GM21528 (cell line): ENCODE measurements around the gene ST8SIA1.
A peak's percentile ranks its signal among the peaks of the same experiment; 100 is the strongest.
"Not testable (repeated sequence)": the region's sequence is repeated elsewhere in the genome, so short reads cannot be mapped to it uniquely, and the experiment has no call there.

Experiments
- ATAC-seq: cut with Tn5 transposase; IDR thresholded peaks from one replicate; pipeline ENCODE4 v1.9.1; 2021; ENCODE audit warnings: mild to moderate bottlenecking, moderate library complexity; ENCODE audit not compliant: unreplicated experiment, low FRiP score

ST8SIA1 gene, protein sequence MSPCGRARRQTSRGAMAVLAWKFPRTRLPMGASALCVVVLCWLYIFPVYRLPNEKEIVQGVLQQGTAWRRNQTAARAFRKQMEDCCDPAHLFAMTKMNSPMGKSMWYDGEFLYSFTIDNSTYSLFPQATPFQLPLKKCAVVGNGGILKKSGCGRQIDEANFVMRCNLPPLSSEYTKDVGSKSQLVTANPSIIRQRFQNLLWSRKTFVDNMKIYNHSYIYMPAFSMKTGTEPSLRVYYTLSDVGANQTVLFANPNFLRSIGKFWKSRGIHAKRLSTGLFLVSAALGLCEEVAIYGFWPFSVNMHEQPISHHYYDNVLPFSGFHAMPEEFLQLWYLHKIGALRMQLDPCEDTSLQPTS

DNA sequence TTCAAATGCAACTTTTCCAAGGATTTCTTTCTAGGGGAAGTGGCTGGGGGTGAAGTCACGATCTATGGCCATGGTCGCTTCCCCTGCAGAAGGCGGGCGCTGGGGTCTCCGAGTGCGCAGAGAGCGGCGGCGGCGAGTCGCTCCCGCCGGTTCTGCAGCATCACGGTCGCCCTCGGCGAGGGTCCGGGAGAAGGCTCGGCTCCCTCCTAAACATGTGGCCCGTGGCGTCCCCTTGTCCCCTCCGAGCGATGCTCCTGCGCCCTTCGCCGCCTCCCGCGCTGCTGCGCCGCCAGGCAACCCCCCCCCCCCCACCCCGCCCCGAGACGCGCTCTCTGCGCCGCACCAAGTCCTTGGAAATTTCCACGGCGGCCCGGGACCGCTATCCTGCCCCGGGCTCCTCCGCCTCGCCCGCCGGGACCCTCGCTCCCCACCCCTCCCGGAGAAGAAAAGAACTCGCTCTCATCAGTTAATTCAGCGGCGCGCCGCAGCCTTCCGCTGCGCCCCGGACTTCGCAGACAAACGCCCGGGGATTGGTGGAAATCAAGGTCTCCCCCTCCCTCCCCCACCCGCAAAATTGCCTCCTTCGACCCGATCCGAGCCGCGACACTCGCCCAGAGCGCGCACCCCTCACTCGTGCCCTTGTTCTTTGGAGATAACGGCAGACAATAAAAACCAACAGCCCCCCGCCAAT lies at the start of gene ST8SIA1:
Gene ST8SIA1, minus strand, starts transcription at position 298 of the 691 bp plus-strand sequence. CDS start 475 bp downstream, outside the sequence.
- peak; percentile 10 for ATAC-seq

DNA sequence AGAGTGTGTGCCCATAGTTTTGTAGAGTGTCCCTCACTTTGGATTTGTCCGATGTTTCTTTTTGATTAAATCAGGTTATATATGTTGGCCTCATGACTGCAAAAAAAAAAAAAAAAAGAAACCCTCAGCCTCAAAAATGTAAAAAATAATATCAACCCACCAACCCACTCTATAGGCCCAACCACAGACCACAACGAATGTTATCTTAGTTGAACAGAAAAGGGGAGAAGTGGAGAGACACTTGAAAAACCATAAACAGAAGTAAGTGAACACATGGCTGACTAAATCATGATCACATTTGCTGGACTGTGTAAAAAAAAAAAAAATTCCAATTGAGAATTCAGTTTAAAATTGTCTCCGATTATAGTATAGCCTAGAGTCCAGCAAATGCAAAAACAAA lies 45.5 kb upstream of the ST8SIA1 start:
- no peak for ATAC-seq

DNA sequence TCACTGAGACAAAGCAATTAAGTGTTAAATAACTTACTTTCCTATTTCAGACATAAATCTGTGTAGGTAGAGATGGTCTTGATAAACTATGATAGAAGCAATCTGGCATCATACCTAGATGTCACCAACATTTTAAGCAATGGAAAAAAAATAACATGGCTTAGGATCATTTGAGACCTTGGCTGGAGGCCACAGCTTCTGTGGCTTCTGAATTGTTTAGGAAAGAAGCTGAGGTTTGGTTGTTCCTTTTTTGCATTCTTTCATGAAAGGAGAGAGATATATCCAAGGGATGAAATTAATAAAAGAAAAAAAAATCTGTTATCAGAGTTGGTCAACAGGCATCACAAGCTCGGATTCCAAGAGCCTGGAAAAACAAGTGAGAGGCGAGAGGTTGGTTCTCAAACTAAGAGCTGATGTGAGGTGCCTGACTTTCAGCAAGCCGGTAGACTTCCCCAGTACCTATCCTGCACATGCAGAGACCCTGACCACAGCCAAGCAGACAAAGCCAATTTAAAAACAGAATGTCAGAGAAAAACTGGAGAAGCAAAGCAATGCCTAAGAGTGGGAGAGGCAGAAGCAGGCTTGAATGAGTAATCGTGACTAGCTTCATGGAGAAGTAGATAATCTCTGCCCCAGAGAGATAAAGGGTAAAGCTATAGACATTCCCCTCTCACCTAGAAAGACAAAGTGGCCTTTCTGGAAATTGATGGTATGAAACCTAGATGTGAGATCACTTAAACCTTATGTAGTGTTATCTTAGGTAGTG lies 43.4 kb upstream of the ST8SIA1 start:
- no peak for ATAC-seq

DNA sequence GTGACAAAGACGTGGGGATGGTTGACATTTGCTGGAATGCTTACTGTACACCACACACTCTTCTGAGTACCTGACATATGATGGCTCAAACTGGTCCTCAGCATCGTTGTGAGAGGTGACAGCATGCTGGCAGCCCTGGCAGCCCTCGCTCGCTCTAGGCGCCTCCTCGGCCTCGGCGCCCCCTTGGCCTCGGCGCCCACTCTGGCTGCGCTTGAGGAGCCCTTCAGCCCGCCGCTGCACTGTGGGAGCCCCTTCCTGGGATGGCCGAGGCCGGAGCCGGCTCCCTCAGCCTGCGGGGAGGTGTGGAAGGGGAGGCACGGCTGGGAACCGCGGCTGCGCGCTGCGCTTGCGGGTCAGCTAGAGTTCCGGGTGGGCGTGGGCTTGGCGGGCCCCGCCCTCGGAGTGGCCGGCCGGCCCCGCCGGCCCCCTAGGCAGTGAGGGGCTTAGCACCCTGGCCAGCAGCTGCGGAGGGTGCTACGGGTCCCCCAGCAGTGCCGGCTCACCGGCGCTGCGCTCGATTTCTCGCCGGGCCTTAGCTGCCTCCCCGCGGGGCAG lies 42.2 kb upstream of the ST8SIA1 start:
- not testable (repeated sequence) for ATAC-seq

DNA sequence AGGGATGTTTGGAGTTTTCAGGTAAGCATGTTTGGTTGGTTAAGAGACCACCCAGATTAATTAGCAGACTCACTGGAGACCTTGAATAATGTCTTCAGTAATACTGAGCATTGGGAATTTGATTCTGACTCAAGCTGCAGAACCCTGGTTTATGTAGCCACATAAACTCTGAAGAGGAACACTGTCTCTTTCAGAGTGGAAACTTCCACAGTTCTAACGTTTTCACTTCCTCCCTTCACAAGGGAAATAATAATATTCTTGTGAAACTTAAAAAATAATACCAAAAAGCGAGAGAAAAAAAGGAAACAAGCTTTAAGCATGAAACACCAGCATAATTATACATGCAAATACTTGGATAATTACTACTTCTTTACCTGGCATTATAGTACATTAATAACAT lies 40.0 kb upstream of the ST8SIA1 start:
- ATAC-seq, result no peak

DNA sequence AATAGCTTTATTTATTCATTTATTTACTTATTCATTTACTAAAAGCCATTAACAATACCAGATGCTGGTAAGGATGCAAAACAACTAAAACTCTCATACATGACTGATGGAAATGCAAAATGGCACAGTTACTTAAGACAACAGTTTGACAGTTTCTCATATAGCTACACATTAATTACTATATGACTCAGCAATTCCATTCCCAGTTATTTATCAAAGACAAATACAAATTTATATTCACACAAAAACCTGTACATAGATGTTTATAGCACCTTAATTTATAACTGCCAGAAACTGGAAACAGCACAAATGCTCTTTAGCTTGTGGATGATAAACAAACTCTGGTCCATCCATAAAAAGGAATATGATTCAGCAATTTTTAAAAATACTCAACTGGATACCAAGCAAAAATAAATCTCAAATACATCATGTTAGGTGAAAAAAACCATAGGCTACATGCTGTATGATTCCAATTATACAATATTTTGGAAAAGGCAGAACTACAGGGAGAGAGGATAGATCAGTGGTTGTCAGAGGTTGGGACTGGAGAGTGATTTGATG lies 37.9 kb upstream of the ST8SIA1 start:
- no peak for ATAC-seq

DNA sequence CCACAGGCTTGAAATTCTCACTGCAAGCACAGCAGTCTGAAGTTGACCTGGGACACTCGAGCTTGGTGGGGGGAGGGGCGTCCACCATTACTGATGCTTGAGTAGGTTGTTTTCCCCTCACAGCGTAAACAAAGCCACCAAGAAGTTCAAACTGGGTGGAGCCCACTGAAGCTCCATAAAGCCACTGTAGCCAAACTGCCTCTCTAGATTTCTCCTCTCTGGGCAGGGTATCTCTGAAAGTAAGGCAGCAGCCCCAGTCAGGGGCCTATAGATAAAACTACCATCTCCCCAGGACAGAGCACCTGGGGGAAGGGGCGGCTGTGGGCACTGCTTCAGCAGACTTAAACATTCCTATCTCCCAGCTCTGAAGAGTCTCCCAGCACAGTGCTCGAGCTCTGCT lies 31.7 kb upstream of the ST8SIA1 start:
- ATAC-seq, result no peak

DNA sequence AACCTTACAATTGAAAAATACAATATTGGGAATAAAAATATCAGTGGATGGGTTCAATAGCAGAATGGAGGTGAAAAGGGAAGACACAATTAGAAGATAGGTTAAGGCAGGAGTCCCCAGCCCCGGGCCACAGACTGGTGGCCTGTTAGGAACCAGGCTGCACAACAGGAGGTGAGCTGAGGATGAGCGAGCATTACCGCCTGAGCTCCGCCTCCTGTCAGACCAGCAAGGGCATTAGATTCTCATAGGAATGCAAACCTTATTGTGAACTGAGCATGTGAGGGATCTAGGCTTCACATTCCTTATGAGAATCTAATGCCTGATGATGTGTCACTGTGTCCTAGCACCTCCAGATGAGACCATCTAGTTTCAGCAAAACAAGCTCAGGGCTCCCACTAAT lies 27.3 kb upstream of the ST8SIA1 start:
- no peak for ATAC-seq

DNA sequence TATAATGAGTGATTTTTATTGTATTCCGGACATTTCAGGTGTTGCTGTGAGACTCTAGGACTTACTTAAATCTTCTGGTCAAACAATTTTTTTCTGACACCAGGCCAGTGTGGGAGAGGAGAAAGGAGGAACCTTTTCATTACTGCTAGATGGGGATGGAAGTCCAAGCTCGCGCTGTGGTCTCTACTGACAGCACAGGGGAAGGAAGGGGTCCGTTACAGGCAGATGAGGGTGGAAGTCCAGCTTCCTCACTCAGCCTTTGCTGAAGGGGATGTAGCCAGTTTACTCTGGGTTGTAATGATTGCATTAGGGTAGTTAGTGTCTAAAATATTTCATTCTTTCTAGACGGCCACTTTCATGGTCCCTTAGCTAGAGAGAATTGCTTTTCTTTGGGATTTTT lies 26.3 kb upstream of the ST8SIA1 start:
- ATAC-seq, result no peak

DNA sequence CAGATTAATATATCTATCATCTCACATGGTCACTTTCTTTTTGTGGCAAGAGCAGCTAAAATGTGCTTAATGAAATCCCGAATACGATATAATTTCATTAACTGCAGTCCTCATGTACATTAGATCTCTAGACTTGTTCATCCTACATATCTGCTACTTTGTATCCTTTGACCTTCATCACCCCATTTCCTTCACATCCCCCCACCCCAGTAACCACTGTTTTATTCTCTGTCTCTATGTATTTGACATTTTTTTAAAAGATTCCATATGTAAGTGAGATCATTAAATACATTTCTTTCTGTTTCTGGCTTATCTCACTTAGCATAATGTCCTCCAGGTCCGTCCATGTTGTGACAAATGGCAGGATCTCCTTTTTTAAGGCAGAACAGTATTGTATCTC lies 23.0 kb upstream of the ST8SIA1 start:
- ATAC-seq, result no peak

DNA sequence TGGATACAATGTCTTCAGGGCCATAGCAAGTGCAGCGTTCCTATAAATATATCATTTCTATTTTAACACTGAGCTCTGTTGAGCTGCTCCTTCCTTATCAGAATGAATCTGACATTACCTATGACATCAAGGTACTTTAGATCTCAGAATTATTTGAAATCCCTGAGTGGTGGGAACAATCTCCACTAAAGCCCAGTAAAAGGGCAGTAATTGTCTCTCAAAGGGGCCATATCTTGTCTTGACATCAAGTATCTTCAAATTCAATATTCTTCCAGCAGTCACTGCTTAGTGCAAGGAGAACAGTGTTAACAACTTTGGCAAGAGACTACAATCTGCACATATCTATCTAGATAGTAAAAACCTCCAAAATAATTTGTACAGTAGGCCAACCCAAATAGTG lies 21.7 kb upstream of the ST8SIA1 start:
- ATAC-seq, result no peak

DNA sequence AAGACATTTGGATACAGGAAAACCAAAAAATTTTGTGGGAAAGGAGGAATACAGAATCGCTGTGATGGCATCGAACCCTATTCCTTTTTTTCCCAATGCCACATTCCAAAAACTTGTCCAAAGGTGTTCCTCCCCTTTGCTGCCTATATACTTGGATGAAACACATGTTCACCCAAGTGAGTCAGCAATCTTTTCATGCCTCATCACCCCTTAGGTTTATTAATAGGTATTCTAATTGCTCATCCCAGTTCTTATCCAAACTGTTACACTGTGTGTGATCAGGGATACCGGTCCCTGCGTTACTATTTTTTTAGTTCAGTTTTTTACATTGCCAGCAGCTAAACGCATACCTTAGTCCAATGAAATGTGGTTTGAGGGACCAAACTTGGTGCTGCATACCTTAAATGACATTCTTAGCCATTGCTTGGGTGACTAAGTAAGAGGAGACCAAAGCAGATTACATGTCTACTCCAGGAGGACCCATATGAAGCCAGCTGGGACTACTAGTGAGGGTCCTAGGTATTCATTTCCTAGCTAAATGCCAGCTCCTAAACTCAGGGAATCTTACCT lies 20.6 kb upstream of the ST8SIA1 start:
- no peak for ATAC-seq

DNA sequence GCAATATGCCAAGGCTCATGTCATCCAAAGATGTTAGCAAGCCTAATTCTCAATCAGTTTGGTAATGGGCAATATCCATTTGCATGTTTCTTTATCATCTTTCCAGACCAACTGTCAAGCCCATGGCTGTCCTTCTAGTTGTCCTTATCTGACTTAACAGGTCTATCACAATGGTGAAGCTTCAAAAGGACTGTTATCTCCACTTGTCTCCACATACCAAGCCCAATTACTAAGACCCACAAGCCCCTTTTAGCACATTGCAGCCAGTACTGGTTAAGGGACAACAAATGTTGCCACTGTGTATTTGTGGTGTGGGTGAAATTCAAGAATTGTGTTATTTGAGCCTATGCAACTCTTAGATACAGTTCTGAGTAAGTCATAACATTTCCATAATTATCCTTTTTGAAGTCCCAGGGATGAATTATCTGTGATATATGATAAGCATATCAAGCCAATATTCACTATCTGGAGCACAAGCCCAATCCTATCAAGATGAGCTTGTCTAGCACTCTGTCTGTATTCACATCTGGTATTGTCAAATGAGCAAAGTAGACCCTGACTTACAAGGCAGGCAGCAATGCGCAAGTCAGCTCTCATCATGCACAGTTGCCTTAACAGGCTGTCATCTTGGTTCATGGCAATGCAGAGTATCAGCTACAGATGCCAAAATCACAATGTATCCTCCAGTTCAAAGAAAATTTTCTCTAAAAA lies 19.3 kb upstream of the ST8SIA1 start:
- no peak for ATAC-seq

DNA sequence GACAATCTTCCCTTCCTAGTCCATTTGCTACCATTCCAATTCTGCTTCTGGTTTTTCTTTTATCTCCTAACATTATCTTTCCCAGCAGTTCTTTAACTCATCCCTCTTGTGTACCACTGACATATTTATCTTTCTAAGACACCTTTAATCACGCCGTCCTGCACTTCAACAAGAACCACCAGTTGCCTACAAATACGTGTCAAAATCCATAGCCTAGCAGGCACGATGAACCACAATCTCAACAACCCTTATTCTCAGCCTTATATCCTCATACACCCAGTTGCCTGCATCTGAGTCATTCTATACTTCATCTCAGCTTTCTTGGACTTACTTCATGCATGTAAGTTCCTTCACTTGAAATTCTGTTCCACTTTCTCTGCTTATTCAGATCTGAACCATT lies 16.4 kb upstream of the ST8SIA1 start:
- no peak for ATAC-seq

DNA sequence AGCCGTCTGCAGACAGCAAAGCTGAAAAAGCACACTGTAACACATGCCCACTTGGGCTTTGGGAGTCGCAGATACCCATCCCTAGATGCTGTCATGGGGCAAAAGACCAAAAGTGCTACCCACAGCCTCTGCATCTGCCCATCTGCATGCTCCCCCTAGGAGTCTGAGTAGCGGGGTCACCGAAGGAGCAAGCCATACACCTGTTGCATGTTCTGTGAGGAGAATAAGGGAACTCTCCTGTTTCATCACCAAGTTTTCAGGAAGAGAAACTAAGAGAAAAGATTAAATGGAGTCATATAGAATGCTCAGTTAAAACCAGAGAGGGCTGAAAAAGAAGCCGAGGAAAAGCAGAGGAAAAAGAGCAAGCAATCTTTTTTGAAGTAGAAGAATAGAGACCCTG lies 13.7 kb upstream of the ST8SIA1 start:
- ATAC-seq, result no peak

DNA sequence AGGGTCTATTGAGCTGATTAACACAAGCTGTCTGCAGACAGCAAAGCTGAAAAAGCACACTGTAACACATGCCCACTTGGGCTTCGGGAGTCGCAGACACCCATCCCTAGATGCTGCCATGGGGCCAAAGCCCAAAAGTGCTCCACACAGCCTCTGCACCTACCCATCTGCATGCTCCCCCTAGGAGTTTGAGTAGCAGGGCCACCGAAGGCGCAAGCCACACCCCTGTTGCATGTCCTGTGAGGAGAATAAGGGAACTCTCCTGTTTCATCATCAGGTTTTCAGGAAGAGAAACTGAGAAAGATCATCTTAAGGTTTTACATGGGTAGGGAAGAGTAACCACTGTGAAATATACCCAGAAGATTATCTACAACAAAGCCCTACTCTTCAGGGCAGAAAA lies 5.6 kb upstream of the ST8SIA1 start:
- ATAC-seq, result no peak

DNA sequence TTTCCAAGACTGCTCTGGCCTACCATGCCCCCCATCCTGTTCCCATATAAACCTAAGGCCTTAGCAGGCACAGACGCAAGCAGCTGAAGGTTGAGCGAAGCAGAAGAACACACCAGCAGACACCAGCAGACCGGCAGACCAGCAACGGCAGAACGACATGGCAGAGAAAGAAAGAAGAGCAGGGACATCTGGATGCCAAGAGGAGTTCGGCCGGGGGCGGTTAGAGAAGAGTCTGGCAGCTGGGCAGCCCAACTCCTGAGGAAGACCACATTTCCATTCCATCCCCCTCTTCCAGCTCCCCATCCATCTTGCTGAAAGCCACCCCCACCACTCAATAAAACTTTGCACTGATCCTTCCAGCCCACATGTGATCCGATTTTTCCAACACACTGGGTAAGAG lies 5.2 kb upstream of the ST8SIA1 start:
- ATAC-seq, result no peak

DNA sequence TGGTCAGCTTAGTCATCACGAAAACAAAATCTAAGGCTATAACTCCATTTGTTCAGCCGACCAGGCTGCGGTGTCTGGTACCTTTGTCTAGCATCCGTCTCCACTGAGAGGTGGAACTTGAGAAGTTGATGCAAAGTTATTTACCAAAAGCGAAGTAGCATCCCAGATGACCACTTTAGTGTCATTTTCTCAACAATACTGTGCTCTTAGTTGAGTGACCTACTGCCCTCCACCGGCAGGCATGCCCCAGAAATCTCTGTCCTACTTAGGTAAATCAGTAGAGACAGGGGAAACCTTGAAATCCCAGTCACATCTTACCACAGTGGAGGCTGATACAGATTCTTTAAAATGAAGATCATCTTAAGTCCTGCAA lies 1.3 kb upstream of the ST8SIA1 start:
- ATAC-seq, result no peak

DNA sequence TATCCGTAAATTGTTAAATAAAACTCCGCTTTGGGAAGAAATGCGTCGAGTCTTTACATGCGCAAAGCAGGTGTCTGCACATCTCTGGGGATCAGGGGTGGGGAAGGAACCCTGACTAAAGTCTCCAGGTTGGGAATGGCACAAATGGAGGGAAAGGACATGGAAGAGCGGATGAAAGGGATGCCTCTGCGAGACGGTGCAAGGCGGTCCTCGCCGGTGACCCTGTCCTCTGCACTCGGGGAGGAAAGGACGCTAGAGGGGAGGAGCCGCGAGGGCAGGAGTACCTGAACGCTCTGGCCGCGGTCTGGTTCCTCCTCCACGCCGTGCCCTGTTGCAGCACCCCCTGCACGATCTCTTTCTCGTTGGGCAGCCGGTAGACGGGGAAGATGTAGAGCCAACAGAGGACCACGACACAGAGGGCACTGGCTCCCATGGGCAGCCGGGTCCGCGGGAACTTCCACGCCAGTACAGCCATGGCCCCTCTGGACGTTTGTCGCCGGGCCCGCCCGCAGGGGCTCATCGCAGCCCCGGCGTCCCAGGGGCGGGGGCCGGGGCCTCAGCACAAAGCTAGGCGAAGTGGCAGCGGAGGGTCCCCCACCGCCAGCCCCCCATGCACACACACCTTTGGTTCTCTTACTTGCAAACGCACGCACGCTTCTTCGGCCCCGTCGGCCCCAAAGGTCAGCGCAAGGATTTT lies 646 bp downstream of the ST8SIA1 start:
- ATAC-seq, result no peak
